Neural cell (in vitro differentiated cells): Measurements from ENCODE around the gene ELFN1. TPM values are rescaled to one million over a fixed set of nuclear protein-coding genes. Genes with fewer than 3 reads are reported as not detected.

ENCODE experiments used
- H2AFZ ChIP-seq: fragments of 200-600, 300-800 bp; sonication (generic), shearing (Covaris generic); 2 replicates; pipeline ENCODE4 v1.6.0; 2014; ENCODE audit warnings: low read depth, mild to moderate bottlenecking, antibody characterized with exemption, low read length, moderate library complexity
- H3F3A ChIP-seq: fragments of 200-600 bp; shearing (Covaris generic); 2 replicates; pipeline ENCODE4 v1.6.1; 2016; ENCODE audit warnings: mild to moderate bottlenecking, moderate library complexity, mixed read lengths, antibody characterized with exemption, low read length; ENCODE audit not compliant: insufficient read depth, poor library complexity, severe bottlenecking
- H3K27ac ChIP-seq: fragments of 200-600, 300-800 bp; sonication (generic), shearing (Covaris generic); 2 replicates; pipeline ENCODE4 v1.5.1; 2014; ENCODE audit warnings: mild to moderate bottlenecking, low read length, moderate library complexity
- H3K27me3 ChIP-seq: fragments of 300-800, 200-600 bp; sonication (generic), shearing (Covaris generic); 2 replicates; pipeline ENCODE4 v1.6.0; 2014; ENCODE audit warnings: mild to moderate bottlenecking, low read depth, low read length, moderate library complexity; ENCODE audit not compliant: insufficient read depth
- H3K36me3 ChIP-seq: fragments of 300-800, 200-600 bp; sonication (generic), shearing (Covaris generic); 2 replicates; pipeline ENCODE4 v1.5.1; 2014; ENCODE audit warnings: mild to moderate bottlenecking, antibody characterized with exemption, low read length, moderate library complexity; ENCODE audit not compliant: insufficient read depth
- H3K4me2 ChIP-seq: fragments of 300-800, 200-600 bp; sonication (generic), shearing (Covaris generic); 2 replicates; pipeline ENCODE4 v1.6.0; 2014; ENCODE audit warnings: mild to moderate bottlenecking, low read length
- H3K4me3 ChIP-seq: fragments of 300-800, 200-600 bp; sonication (generic), shearing (Covaris generic); 2 replicates; pipeline ENCODE4 v1.5.1; 2014; ENCODE audit warnings: mild to moderate bottlenecking, low read length, moderate library complexity
- H3K79me2 ChIP-seq: fragments of 200-600 bp; shearing (Covaris generic); replicated peaks from 2 replicates; pipeline ENCODE4 v1.6.0; 2014; ENCODE audit warnings: mild to moderate bottlenecking, low read length, moderate library complexity; ENCODE audit not compliant: insufficient read depth
- H3K9ac ChIP-seq: fragments of 300-800, 200-600 bp; sonication (generic), shearing (Covaris generic); 2 replicates; pipeline ENCODE4 v1.6.1; 2016; ENCODE audit warnings: mild to moderate bottlenecking, low read length, mixed read lengths
- H3K9me2 ChIP-seq: fragments of 200-600 bp; shearing (Covaris generic); 2 replicates; pipeline ENCODE4 v1.6.1; 2016; ENCODE audit warnings: mild to moderate bottlenecking, low read length, mixed read lengths; ENCODE audit not compliant: insufficient read depth
- H3K9me3 ChIP-seq: fragments of 200-600, 300-800 bp; sonication (generic), shearing (Covaris generic); 2 replicates; pipeline ENCODE4 v1.6.1; 2016; ENCODE audit warnings: mild to moderate bottlenecking, mixed run types, low read length, moderate library complexity, mixed read lengths
- H4K20me1 ChIP-seq: fragments of 200-600 bp; shearing (Covaris generic); 2 replicates; pipeline ENCODE4 v1.6.1; 2016; ENCODE audit warnings: mild to moderate bottlenecking, mixed run types; ENCODE audit not compliant: insufficient read depth
- CTCF ChIP-seq: fragments of 450-650 bp; IDR thresholded peaks from 2 replicates; pipeline ENCODE4 v1.5.1; 2014; ENCODE audit warnings: antibody characterized with exemption, mild to moderate bottlenecking, moderate library complexity; ENCODE audit not compliant: poor library complexity, severe bottlenecking
- EP300 ChIP-seq: fragments of 450-650 bp; conservative IDR thresholded peaks from 2 replicates; pipeline ENCODE4 v1.6.1; 2014; ENCODE audit warnings: antibody characterized with exemption, mild to moderate bottlenecking, moderate library complexity; ENCODE audit not compliant: poor library complexity, severe bottlenecking
- EZH2 ChIP-seq: fragments of 200-600, 300-800 bp; shearing (Covaris generic), sonication (generic); IDR thresholded peaks from 2 replicates; pipeline ENCODE4 v1.6.1; 2014; ENCODE audit warnings: antibody characterized with exemption, low read length, borderline replicate concordance, mild to moderate bottlenecking; ENCODE audit not compliant: insufficient read depth, poor library complexity, severe bottlenecking
- MXI1 ChIP-seq: fragments of 450-650 bp; conservative IDR thresholded peaks from 2 replicates; pipeline ENCODE4 v1.6.1; 2014; ENCODE audit warnings: antibody characterized with exemption, mild to moderate bottlenecking; ENCODE audit not compliant: poor library complexity, severe bottlenecking
- POLR2AphosphoS5 ChIP-seq: IDR thresholded peaks from 2 replicates; pipeline ENCODE4 v1.6.1; 2012
- RAD21 ChIP-seq: fragments of 450-650 bp; conservative IDR thresholded peaks from 2 replicates; pipeline ENCODE4 v1.6.1; 2014; ENCODE audit warnings: antibody characterized with exemption, mild to moderate bottlenecking, moderate library complexity
- REST ChIP-seq: IDR thresholded peaks from 2 replicates; pipeline ENCODE4 v1.6.1; 2012; ENCODE audit warnings: borderline replicate concordance
- SMC3 ChIP-seq: fragments of 450-650 bp; conservative IDR thresholded peaks from 2 replicates; pipeline ENCODE4 v1.6.1; 2014; ENCODE audit warnings: antibody characterized with exemption, mild to moderate bottlenecking, moderate library complexity; ENCODE audit not compliant: poor library complexity
- TAF1 ChIP-seq: IDR thresholded peaks from 2 replicates; pipeline ENCODE4 v1.6.1; 2012; ENCODE audit warnings: low read depth
- polyA plus RNA-seq: library from polyadenylated mRNA; depleted of rRNA; stranded (reverse); fragments of >200 nt; gene quantifications from 2 replicates; pipeline ENCODE4 v1.2.3, GENCODE V29; 2014

The ELFN1 gene
- polyA plus RNA-seq, 1 donor from 2014 or later, result 11.8 TPM

GRCh38 chr7:1777122-1777521 is 107.0 kb downstream of the ELFN1 start:
- no peaks in the 10 kb centered on the region for H3K79me2 ChIP-seq
- no peak overlapping the region for H2AFZ ChIP-seq
- H3K27ac ChIP-seq, result no peak overlapping the region
- H3K9ac ChIP-seq, result no peak overlapping the region
- no peaks in the 10 kb centered on the region for H3K9me2 ChIP-seq
- no peak for TF ChIP-seq MXI1
- TF ChIP-seq REST, result no peak
- no peak for TF ChIP-seq EZH2
- no peak for TF ChIP-seq TAF1
- TF ChIP-seq CTCF, result no peak
- TF ChIP-seq POLR2AphosphoS5, result no peak
- TF ChIP-seq SMC3, result no peak
- TF ChIP-seq EP300, result no peak
- TF ChIP-seq RAD21, result no peak
- H3K27me3 ChIP-seq, result no peaks in the 10 kb centered on the region
- H4K20me1 ChIP-seq, result no peaks in the 10 kb centered on the region
- H3K4me2 ChIP-seq, result no peak overlapping the region
- no peaks in the 10 kb centered on the region for H3K36me3 ChIP-seq
- no peak overlapping the region for H3K4me3 ChIP-seq
- H3F3A ChIP-seq, result no peaks in the 10 kb centered on the region
- no peaks in the 10 kb centered on the region for H3K9me3 ChIP-seq

DNA sequence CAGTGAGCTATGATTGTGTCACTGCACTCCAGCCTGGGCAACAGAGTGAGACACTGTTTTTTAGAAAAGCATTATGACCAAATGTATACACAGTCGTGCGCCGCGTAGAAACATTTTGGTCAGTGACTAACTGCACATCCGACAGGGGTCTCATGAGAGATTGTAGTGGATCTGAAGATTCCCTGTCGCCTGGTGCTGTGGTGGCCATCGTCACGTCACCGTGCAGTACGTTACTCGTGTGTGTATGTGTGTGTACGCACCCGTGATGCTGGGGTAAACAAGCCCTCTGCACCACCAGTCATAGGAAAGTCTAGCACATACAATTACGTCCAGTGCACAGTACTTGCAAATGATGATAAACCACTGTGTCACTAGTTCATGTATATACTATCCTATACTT is 109.4 kb downstream of the ELFN1 start:
- Histone ChIP-seq H3K27ac (no peak overlapping the region), H2AFZ (no peak overlapping the region), H3F3A (no peaks in the 10 kb centered on the region), H3K4me3 (no peak overlapping the region), H4K20me1 (no peaks in the 10 kb centered on the region), H3K9me3 (no peaks in the 10 kb centered on the region), H3K4me2 (no peak overlapping the region), H3K36me3 (no peaks in the 10 kb centered on the region), H3K79me2 (no peaks in the 10 kb centered on the region), H3K9ac (no peak overlapping the region), H3K27me3 (no peaks in the 10 kb centered on the region), H3K9me2 (no peaks in the 10 kb centered on the region)
- no peak for TF ChIP-seq CTCF
- TF ChIP-seq POLR2AphosphoS5, result no peak
- no peak for TF ChIP-seq EZH2
- TF ChIP-seq EP300, result no peak
- no peak for TF ChIP-seq TAF1
- no peak for TF ChIP-seq REST
- no peak for TF ChIP-seq MXI1
- no peak for TF ChIP-seq RAD21
- no peak for TF ChIP-seq SMC3
